Hepatic stellate cell (primary cell): ENCODE measurements around the gene ECM1.

ENCODE experiments used
- DNase-seq: peaks from one replicate; pipeline ENCODE4 v3.0.0; 2011; ENCODE audit warnings: low spot score

The ECM1 gene

GRCh38 chr1:150545486-150546032 lies 37.6 kb downstream of the ECM1 start:
- no peak for DNase-seq

DNA sequence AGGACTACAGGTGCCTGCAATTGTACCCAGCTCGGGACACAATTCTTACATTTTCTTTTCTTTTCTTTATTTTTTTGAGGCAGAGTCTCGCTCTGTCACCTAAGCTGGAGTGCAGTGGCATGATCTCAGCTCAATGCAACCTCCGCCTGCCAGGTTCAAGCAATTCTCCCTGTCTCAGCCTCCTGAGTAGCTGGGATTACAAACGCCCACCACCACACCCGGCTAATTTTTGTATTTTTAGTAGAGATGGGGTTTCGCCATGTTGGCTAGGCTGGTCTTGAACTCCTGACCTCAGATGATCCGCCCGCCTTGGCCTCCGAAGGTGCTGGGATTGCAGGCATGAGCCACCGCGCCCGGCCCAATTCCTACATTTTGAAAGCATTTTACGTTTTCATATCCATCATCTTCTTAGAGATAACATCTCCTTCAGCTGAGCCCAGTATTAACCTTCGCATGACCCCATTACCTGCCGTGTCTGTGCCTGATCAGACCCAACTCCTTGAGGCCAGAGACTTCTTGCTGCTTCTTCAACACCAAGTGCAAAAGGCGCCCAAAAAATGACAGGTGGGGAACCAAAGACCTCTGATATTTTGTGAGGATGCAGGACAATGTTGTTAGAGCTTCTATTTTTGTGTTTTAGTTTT lies 38.5 kb downstream of the ECM1 start:
- no peak for DNase-seq

DNA sequence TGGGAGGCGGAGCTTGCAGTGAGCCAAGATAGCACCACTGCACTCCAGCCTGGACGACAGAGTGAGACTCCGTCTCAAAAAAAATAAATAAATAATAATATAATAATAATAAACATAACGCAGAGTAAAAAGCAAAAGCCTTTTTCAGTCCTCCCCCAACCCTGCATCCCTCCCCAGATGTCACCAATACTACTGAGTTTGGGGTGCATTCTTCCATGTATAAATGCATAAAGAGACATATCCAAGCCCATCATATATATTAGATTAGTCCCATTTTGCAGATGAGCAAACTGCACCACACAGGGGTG lies 40.4 kb downstream of the ECM1 start:
- DNase-seq, result no peak

DNA sequence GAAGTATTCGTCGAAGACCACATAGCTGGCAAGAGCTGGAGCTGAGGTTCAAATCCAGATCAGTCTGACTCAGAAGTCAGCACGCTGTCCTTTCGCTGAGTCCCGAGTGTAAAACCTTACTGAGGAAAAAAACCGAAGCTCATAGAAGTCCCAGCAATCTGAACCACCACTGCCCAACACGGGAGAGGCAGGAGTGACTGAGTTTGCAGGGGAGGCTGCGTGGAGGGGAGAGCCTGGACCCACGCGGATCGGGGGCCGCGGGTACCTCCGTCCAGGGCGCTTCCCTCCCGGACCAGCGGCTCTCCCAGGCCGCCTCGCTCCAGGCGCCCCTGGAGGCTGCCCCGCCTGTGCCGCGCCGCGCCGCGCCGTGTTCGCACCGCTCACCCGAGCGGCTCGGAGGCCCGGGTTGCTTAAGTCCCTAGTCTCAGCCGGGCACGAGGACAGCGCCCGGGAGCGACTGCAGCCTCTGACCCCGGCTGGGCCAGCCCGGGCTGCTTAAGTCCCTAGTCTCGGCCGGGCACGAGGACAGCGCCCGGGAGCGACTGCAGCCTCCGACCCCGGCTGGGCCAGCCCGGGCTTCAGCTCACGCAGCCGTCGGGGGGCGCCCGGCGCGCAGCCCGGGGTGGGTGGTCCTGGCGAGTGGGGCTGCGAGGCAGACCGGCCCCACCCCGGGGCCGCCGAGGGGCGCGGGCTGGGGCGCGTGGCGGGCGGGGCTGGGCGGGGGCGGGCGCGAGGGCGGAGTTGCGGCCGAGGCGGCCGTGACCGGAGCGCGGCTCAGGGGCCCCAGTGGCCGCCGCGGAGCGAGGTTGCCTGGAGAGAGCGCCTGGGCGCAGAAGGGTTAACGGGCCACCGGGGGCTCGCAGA lies 41.0 kb downstream of the ECM1 start, which contains the start of gene ADAMTSL4:
Gene ADAMTSL4, plus strand, starts transcription at position 777 of the 864 bp plus-strand sequence. CDS start 2,881 bp downstream, outside the sequence.
- DNase-seq, result peak; percentile 83

DNA sequence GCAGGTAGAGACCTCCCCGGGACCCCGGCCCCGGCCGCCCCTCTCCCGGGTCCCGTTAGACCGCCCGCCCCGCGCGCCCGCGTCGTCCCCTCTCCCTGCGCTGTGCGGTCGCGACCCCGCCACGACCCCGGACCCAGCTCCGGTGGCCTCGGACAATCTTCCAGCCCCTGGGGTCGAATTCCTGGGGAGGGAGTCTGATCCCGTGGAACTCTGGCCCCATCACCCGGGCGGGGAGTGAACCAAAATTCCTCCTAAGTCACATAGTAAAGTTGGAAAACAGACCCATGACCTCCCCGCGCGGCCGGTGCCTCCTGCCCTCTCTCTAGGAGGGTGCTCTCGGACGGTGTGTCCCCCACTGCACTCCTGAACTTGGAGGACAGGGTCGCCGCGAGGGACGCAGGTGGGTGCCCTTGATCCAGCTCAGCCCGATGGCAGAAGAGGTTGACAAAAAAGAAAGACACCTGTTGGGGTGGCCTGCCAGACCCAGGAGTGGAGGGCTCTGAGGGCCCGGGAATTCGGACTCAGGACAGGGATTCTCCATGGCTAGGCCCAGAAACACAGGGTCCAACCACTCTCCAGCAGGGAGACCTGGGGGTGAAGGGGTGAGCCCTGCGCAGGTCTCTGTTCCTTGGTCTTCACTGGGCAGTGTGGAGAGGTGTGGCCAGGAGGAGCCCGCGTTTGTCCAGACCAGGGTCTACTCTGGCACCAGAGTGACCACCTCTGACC lies 41.8 kb downstream of the ECM1 start:
- DNase-seq, result no peak

GRCh38 chr1:150550222-150551050 lies 42.5 kb downstream of the ECM1 start:
- DNase-seq, result no peak

DNA sequence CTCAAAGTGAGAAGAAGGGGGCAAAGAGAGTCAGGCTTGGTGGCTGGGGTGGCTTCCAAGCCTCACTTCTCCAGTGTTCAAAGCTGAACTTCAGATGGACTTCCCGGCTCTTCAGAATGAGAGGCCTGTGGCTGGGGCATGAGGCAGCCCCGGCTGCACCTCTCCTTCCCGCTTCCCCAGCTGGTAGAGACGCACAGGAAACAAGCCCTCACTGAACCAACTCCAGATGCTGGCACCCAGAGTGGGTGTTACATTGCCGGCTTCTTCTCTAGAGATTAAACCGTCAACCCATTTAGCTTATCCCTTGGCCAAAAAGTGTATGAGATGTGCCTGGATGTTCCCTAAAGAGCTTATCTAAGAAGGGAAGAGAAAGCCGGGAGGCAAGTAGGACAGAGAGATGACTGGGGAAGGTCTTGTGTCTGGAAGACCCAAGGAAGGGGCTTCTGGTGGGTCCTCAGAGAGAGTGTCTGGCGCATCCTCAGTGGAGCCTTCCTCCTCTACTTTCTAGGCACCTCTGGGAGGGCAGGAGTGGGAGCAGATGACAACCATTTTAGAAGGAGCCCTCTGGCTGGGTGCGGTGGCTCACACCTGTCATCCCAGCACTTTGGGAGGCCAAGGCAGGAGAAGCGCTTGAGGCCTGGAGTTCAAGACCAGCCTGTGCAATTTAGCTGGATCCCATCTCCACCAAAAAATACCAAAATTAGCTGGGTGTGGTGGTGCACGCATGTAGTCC lies 43.3 kb downstream of the ECM1 start:
- no peak for DNase-seq

DNA sequence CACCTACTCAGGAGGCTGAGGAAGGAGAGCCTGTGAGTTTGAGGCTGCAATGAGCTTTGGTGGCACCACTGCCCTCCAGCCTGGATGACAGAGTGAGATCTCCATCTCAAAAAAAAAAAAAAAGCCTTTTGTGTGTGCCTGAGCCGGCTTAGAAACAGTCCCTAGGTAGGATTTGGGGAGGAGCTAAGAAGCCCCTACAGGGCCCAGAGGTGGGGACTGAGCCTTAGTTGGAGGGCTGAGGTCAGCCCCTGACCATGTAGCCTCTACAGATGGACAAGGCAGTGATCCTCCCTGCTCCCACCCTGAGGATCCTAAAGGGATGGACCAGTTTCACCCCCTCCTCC lies 43.8 kb downstream of the ECM1 start:
- no peak for DNase-seq

GRCh38 chr1:150552128-150552910 lies 44.4 kb downstream of the ECM1 start:
- peak; percentile 91 for DNase-seq

DNA sequence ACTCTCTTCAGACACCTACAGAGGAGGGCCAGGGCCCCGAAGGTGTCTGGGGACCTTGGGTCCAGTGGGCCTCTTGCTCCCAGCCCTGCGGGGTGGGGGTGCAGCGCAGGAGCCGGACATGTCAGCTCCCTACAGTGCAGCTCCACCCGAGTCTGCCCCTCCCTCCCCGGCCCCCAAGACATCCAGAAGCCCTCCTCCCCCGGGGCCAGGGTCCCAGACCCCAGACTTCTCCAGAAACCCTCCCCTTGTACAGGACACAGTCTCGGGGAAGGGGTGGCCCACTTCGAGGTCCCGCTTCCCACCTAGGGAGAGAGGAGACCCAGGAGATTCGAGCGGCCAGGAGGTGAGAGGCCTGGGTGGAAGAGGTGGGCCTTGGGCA lies 45.0 kb downstream of the ECM1 start:
- DNase-seq, result no peak

DNA sequence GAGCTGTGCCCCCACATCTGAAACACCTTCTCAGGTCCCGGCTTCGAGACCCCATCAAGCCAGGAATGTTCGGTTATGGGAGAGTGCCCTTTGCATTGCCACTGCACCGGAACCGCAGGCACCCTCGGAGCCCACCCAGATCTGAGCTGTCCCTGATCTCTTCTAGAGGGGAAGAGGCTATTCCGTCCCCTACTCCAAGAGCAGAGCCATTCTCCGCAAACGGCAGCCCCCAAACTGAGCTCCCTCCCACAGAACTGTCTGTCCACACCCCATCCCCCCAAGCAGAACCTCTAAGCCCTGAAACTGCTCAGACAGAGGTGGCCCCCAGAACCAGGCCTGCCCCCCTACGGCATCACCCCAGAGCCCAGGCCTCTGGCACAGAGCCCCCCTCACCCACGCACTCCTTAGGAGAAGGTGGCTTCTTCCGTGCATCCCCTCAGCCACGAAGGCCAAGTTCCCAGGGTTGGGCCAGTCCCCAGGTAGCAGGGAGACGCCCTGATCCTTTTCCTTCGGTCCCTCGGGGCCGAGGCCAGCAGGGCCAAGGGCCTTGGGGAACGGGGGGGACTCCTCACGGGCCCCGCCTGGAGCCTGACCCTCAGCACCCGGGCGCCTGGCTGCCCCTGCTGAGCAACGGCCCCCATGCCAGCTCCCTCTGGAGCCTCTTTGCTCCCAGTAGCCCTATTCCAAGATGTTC lies 45.6 kb downstream of the ECM1 start:
- no peak for DNase-seq

DNA sequence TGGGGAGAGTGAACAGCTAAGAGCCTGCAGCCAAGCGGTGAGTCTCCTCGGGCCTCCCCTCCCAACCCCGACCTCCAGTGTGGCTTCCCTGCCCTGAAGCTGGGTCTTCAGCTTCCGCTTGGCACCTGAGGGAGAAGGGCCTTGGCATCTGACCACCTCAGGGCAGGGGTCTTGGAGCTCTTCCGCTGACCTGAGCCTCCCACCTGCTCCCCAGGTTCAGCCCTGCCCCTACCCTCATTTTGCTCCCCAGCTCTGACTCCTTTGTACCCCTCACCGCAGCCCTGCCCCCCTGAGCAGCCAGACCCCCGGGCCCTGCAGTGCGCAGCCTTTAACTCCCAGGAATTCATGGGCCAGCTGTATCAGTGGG lies 46.2 kb downstream of the ECM1 start:
- DNase-seq, result no peak

DNA sequence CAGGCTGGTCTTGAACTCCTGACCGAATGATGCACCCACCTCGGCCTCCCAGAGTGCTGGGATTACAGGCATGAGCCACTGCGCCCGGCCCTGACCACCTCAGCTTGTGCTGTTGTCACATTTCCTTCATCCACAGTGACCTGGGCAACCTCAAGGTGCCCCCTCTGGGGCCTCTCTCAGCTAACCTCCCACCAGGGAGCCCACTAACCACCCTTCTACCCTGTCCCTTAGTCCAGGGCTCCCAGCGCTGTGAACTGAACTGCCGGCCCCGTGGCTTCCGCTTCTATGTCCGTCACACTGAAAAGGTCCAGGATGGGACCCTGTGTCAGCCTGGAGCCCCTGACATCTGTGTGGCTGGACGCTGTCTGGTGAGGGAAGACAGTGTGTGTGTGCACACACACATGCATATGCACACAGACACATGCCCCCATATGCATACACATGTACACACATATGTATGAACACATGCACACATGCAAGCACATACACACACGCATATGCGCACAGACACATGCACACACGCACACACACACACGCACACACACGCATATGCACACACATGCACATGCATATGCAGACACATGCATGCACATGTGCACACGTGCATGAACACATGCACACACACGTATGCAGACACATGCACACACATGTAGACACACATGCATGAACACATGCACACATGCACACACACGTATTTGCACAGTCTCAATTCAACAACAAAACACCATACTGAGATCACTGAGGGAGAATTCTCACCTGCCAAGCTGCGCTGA lies 47.5 kb downstream of the ECM1 start:
- no peak for DNase-seq

- DNase-seq, result no peak
Observed at GRCh38 chr1:150555971-150556865, 48.3 kb downstream of the ECM1 start.

- DNase-seq, result no peak
Observed at GRCh38 chr1:150557065-150557600, 49.2 kb downstream of the ECM1 start.

- no peak for DNase-seq
Observed at GRCh38 chr1:150557813-150558212, 49.9 kb downstream of the ECM1 start.

DNA sequence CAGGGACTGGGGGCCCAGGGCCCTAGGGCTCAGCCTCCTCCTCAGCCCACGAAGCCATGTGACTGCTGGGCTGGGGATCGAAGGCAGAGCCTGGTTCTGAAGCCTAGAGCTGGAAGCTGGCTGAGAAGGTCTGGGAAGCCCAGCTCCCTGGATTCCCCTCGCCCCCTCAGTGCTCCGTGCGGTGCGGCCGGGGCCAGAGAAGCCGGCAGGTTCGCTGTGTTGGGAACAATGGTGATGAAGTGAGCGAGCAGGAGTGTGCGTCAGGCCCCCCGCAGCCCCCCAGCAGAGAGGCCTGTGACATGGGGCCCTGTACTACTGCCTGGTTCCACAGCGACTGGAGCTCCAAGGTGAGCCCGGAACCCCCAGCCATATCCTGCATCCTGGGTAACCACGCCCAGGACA lies 50.4 kb downstream of the ECM1 start:
- DNase-seq, result no peak
